Caco-2 (cell line): Measurements from ENCODE around the gene EPHB1. TPM values are rescaled to one million over a fixed set of nuclear protein-coding genes. Genes with fewer than 3 reads are reported as not detected.

ENCODE experiments used
- BruUV-seq: library from RNA; stranded (reverse); fragments of 400-500 nt; replicated peaks from 2 replicates; lab custom pipeline; 2021; lab: Mats Ljungman, UMichigan
- CTCF ChIA-PET: fragments of 300-600 bp; sonication (Branson Sonifier 250); formaldehyde crosslinking; loops from one replicate; lab custom pipeline; 2022; ENCODE audit warnings: antibody characterized with exemption; lab: Charles Lee
- POLR2A ChIA-PET: fragments of 300-600 bp; sonication (Branson Sonifier 250); formaldehyde crosslinking; loops from one replicate; lab custom pipeline; 2022; ENCODE audit warnings: antibody characterized with exemption; lab: Charles Lee
- DNase-seq, 2 experiments: peaks; one replicate each; pipeline versions ENCODE4 v3.0.0 to v3.0.0-alpha.2; 2020 to 2022
- H3K27me3 ChIP-seq: replicated peaks from 2 replicates; pipeline ENCODE4 v1.6.0; 2011; ENCODE audit warnings: low read length; ENCODE audit not compliant: control insufficient read depth, insufficient read depth
- H3K36me3 ChIP-seq: 2 replicates; pipeline ENCODE4 v1.5.1; 2011; ENCODE audit warnings: low read length; ENCODE audit not compliant: control insufficient read depth, insufficient read depth
- H3K4me1 ChIP-seq: fragments of 250-450 bp; sonication (Bioruptor Pico); 2 replicates; pipeline ENCODE4 v1.5.1; 2020; ENCODE audit warnings: mild to moderate bottlenecking
- H3K4me3 ChIP-seq: 2 replicates; pipeline ENCODE4 v1.5.1; 2011; ENCODE audit warnings: low read depth, mild to moderate bottlenecking, control low read depth, low read length
- H3K9me3 ChIP-seq: fragments of 250-450 bp; sonication (Bioruptor Pico); 2 replicates; pipeline ENCODE4 v1.5.1; 2020; ENCODE audit warnings: mild to moderate bottlenecking, moderate library complexity
- H3K27ac Mint-ChIP-seq: one replicate; pipeline ENCODE4 v1.8.0; 2022; ENCODE audit warnings: mixed read lengths; ENCODE audit not compliant: unreplicated experiment
- H3K27me3 Mint-ChIP-seq: one replicate; pipeline ENCODE4 v1.8.0; 2022; ENCODE audit warnings: mixed read lengths; ENCODE audit not compliant: insufficient read depth, unreplicated experiment
- H3K36me3 Mint-ChIP-seq: one replicate; pipeline ENCODE4 v1.8.0; 2022; ENCODE audit warnings: mild to moderate bottlenecking, mixed read lengths; ENCODE audit not compliant: insufficient read depth, unreplicated experiment
- H3K4me1 Mint-ChIP-seq: one replicate; pipeline ENCODE4 v1.8.0; 2022; ENCODE audit warnings: low read depth, mixed read lengths; ENCODE audit not compliant: unreplicated experiment
- H3K4me3 Mint-ChIP-seq: one replicate; pipeline ENCODE4 v1.8.0; 2022; ENCODE audit warnings: mild to moderate bottlenecking, moderate library complexity, mixed read lengths; ENCODE audit not compliant: unreplicated experiment
- H3K9me3 Mint-ChIP-seq: one replicate; pipeline ENCODE4 v1.8.0; 2022; ENCODE audit warnings: mixed read lengths; ENCODE audit not compliant: unreplicated experiment
- intact Hi-C: fragments of 100-400 bp; cut with micrococcal nuclease; formaldehyde crosslinking; loops from one replicate; pipeline ENCODE4 v1.10.0; 2022; ENCODE audit not compliant: unreplicated experiment
- total RNA-seq: library from RNA; stranded (reverse); gene quantifications from 2 replicates; pipeline ENCODE4 v1.2.3, GENCODE V29; 2022
- TF ChIP-seq, protein P1 (sequence below), 2 experiments: fragments of 200-600 bp in 1 of 2; IDR thresholded peaks; 1 replicate in 1 of 2; 2 replicates in 1 of 2; pipeline versions ENCODE4 v1.5.1 to v1.8.0; 2011 to 2022; ENCODE audit warnings: antibody characterized with exemption in 1 of 2, control low read depth in 1 of 2, inconsistent platforms in 1 of 2, low read depth in 1 of 2, low read length in 1 of 2, mild to moderate bottlenecking in 1 of 2, moderate library complexity in 1 of 2; ENCODE audit not compliant: insufficient read depth in 1 of 2, severe bottlenecking in 1 of 2, unreplicated experiment in 1 of 2

EPHB1 gene
- total RNA-seq, 1 experiment from 2014 or later, result 2.3 TPM

DNA sequence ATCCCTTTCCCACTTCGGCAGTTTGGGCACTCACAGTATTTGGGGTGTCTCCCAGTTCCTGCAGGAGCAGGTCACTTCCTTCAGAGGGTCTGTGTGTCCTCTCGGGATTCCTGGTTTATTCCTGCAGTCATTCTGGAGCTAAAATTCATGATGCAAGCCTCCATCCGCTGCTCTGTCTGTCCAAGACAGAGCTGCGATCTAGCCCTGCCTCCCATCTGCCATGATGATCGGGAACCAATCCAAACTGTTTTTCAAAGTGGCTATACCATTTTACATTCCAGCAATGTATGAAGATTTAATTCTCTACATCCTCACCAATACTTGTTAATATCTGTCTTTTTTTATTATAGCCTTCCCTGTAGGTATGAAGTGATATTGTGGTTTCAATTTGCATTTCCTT, 273.0 kb downstream of the EPHB1 start:
- DNase-seq, result no peak
- Histone ChIP-seq H3K9me3 (no peaks in the 10 kb centered on the region), H3K27me3 (no peaks in the 10 kb centered on the region), H3K4me3 (no peak overlapping the region), H3K4me1 (no peaks in the 10 kb centered on the region), H3K36me3 (no peaks in the 10 kb centered on the region)
- Mint-ChIP-seq H3K4me3 (no peak overlapping the region), H3K36me3 (no peaks in the 10 kb centered on the region), H3K27me3 (peaks cover 2% of the 10 kb centered on the region), H3K9me3 (peaks cover 8% of the 10 kb centered on the region), H3K4me1 (peaks cover 11% of the 10 kb centered on the region), H3K27ac (no peak overlapping the region)
- TF ChIP-seq, protein P1, sequence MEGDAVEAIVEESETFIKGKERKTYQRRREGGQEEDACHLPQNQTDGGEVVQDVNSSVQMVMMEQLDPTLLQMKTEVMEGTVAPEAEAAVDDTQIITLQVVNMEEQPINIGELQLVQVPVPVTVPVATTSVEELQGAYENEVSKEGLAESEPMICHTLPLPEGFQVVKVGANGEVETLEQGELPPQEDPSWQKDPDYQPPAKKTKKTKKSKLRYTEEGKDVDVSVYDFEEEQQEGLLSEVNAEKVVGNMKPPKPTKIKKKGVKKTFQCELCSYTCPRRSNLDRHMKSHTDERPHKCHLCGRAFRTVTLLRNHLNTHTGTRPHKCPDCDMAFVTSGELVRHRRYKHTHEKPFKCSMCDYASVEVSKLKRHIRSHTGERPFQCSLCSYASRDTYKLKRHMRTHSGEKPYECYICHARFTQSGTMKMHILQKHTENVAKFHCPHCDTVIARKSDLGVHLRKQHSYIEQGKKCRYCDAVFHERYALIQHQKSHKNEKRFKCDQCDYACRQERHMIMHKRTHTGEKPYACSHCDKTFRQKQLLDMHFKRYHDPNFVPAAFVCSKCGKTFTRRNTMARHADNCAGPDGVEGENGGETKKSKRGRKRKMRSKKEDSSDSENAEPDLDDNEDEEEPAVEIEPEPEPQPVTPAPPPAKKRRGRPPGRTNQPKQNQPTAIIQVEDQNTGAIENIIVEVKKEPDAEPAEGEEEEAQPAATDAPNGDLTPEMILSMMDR (IDR thresholded peaks at IDR 0.05; ENCODE audit: insufficient read depth in 1 of 2, low read depth in 1 of 2, low read length in 1 of 2, severe bottlenecking in 1 of 2, unreplicated experiment in 1 of 2), result no peak
- ChIA-PET CTCF (no interaction called here), POLR2A (no interaction called here)
- no TSS peak for BruUV-seq
- intact Hi-C loops, result no loop called here

DNA sequence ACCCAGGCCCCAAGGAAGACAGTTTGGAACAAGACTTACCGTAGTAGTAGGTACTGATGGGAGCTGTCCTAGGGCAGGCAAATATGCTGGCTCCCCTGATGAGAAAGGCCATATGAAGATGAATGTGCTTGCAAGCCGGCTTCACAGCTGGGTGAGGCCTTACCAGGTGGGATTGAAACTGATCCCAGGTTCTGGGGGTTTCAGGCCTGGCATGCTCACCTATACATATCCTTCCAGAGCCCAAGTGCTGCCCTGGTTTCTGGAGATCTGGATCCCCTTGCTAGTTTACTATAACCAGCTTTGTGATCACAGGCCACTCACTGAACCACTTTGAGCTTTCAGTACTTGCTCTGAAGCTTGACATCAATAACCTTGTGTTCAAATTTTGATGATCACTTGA, 274.3 kb downstream of the EPHB1 start:
- CTCF ChIA-PET, result no interaction called here
- Histone ChIP-seq H3K27me3 (no peaks in the 10 kb centered on the region), H3K4me3 (no peak overlapping the region), H3K36me3 (no peaks in the 10 kb centered on the region), H3K4me1 (no peaks in the 10 kb centered on the region), H3K9me3 (no peaks in the 10 kb centered on the region)
- Mint-ChIP-seq H3K9me3 (peaks cover 10% of the 10 kb centered on the region), H3K36me3 (no peaks in the 10 kb centered on the region), H3K4me1 (peaks cover 11% of the 10 kb centered on the region), H3K27ac (no peak overlapping the region), H3K27me3 (peaks cover 2% of the 10 kb centered on the region), H3K4me3 (no peak overlapping the region)
- no peak for DNase-seq
- no TSS peak for BruUV-seq
- POLR2A ChIA-PET, result no interaction called here
- TF ChIP-seq, protein P1 (IDR thresholded peaks at IDR 0.05; ENCODE audit: insufficient read depth in 1 of 2, low read depth in 1 of 2, low read length in 1 of 2, severe bottlenecking in 1 of 2, unreplicated experiment in 1 of 2), result no peak
- intact Hi-C loops, result no loop called here

DNA sequence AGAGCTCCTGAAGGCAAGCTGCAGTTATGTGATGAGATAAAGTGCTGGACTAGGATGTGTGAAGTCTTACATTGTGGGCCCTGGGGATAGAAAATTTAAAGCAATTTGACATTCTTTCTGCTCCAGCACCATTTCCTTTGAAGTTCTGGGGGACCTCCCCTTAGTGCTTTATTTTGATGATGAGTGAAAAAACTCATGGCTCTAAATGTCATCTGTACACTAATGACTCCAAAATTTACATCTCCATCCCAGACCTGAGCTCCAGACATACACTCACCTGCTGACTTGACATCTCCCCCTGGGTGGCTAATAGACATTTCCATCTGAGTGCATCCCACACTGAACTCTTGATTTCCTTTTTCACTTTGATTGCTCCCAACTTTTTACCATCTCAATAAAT, 276.4 kb downstream of the EPHB1 start:
- H3K4me1 Mint-ChIP-seq, result peaks cover 11% of the 10 kb centered on the region
- peaks cover 10% of the 10 kb centered on the region for H3K9me3 Mint-ChIP-seq
- Histone ChIP-seq H3K36me3 (no peaks in the 10 kb centered on the region), H3K27me3 (no peaks in the 10 kb centered on the region), H3K9me3 (no peaks in the 10 kb centered on the region), H3K4me3 (no peak overlapping the region), H3K4me1 (no peaks in the 10 kb centered on the region)
- H3K27ac Mint-ChIP-seq, result no peak overlapping the region
- H3K27me3 Mint-ChIP-seq, result no peaks in the 10 kb centered on the region
- TF ChIP-seq, protein P1 (IDR thresholded peaks at IDR 0.05; ENCODE audit: insufficient read depth in 1 of 2, low read depth in 1 of 2, low read length in 1 of 2, severe bottlenecking in 1 of 2, unreplicated experiment in 1 of 2), result no peak
- ChIA-PET POLR2A (no interaction called here), CTCF (no interaction called here)
- intact Hi-C loops, result no loop called here
- no peak for DNase-seq
- BruUV-seq, result no TSS peak
- no peak overlapping the region for H3K4me3 Mint-ChIP-seq
- H3K36me3 Mint-ChIP-seq, result no peaks in the 10 kb centered on the region
